ENCODE results near the gene DPYSL4. TPM values are rescaled to one million over a fixed set of nuclear protein-coding genes. Genes with fewer than 3 reads are reported as not detected.

The DPYSL4 gene
- total and polyA plus RNA-seq, 2 of the 4 experiments (the other 2 are of a cell fraction), result 8.1 to 30.5 TPM

- no peak overlapping the region for H4K8ac ChIP-seq (ENCODE audit: low read depth in 2 of 2, low read length in 2 of 2)
- H3K36me3 ChIP-seq (ENCODE audit: control insufficient read depth, insufficient read depth, low read length), result peaks cover 34% of the 10 kb centered on the region
- no peak for ATAC-seq (ENCODE audit: low read depth)
- H2BK20ac ChIP-seq (ENCODE audit: low read depth, low read length), result no peak overlapping the region
- H2AK9ac ChIP-seq (replicated peaks; ENCODE audit: low read depth, low read length, poor library complexity), result no peak overlapping the region
- no peak overlapping the region for H3K14ac ChIP-seq (replicated peaks; ENCODE audit: low read depth, low read length)
- H2AK5ac ChIP-seq (ENCODE audit: low read depth, low read length), result no peak overlapping the region
- H3K4me2 ChIP-seq (ENCODE audit: low read depth, low read length), result no peak overlapping the region
- no peak overlapping the region for H3K56ac ChIP-seq (ENCODE audit: extremely low read depth, insufficient read depth, low read length)
- no peak overlapping the region for H4K91ac ChIP-seq (ENCODE audit: insufficient read depth, low read depth, low read length)
- dilution Hi-C loops (cut with HindIII; ENCODE audit: low sequenced_read_pairs, unreplicated experiment) (no loop called here), intact Hi-C loops (cut with micrococcal nuclease) (no loop called here), in situ Hi-C loops (cut with MboI; ENCODE audit: low sequenced_read_pairs) (no loop called here)
- H2BK5ac ChIP-seq (ENCODE audit: low read depth, low read length, poor library complexity, severe bottlenecking), result no peak overlapping the region
- H3K4me3 ChIP-seq (ENCODE audit: insufficient read depth, low read depth, low read length), result no peak overlapping the region
- ChIA-PET CTCF (no interaction called here), POLR2A (ENCODE audit: unreplicated experiment) (no interaction called here)
- H3K9ac ChIP-seq (ENCODE audit: low read depth, low read length), result no peak overlapping the region
- no peaks in the 10 kb centered on the region for H3K79me1 ChIP-seq (ENCODE audit: low read depth in 1 of 2, low read length in 2 of 2)
- no peaks in the 10 kb centered on the region; the same call in 1 of the 2 replicates for H3K9me1 ChIP-seq (ENCODE audit: insufficient read depth, low read length)
- no peak overlapping the region for H3K18ac ChIP-seq (ENCODE audit: low read depth, low read length)
- no peak overlapping the region for H4K5ac ChIP-seq (ENCODE audit: low read depth, low read length)
- 76% methylated on average over 8 of the region's 25 CpGs; no CpG with 5 or more reads in 1 of the 2 experiments for WGBS, 2 experiments (ENCODE audit: extremely low coverage in 2 of 2, insufficient read length in 1 of 2)
- H2BK120ac ChIP-seq (ENCODE audit: low read depth, low read length), result no peak overlapping the region
- DNase-seq, result no peak
- H3K9me3 ChIP-seq (ENCODE audit: control insufficient read depth, insufficient read depth, low read length), result no peaks in the 10 kb centered on the region
- no peak overlapping the region for H2AFZ ChIP-seq (replicated peaks; ENCODE audit: low read length, poor library complexity)
- TF ChIP-seq, protein P1, sequence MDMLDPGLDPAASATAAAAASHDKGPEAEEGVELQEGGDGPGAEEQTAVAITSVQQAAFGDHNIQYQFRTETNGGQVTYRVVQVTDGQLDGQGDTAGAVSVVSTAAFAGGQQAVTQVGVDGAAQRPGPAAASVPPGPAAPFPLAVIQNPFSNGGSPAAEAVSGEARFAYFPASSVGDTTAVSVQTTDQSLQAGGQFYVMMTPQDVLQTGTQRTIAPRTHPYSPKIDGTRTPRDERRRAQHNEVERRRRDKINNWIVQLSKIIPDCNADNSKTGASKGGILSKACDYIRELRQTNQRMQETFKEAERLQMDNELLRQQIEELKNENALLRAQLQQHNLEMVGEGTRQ (IDR thresholded peaks at IDR 0.05; ENCODE audit: low read depth, low read length), result no peak
- TF ChIP-seq CEBPB (IDR thresholded peaks at IDR 0.05; ENCODE audit: low read depth, low read length), result no peak
- no peak for TF ChIP-seq SMC3 (IDR thresholded peaks at IDR 0.05; ENCODE audit: low read depth, low read length)
- no peak for TF ChIP-seq NFE2L2 (IDR thresholded peaks at IDR 0.05; ENCODE audit: low read depth, low read length)
- TF ChIP-seq, protein P2, sequence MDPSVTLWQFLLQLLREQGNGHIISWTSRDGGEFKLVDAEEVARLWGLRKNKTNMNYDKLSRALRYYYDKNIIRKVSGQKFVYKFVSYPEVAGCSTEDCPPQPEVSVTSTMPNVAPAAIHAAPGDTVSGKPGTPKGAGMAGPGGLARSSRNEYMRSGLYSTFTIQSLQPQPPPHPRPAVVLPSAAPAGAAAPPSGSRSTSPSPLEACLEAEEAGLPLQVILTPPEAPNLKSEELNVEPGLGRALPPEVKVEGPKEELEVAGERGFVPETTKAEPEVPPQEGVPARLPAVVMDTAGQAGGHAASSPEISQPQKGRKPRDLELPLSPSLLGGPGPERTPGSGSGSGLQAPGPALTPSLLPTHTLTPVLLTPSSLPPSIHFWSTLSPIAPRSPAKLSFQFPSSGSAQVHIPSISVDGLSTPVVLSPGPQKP (IDR thresholded peaks at IDR 0.05; ENCODE audit: borderline replicate concordance, low read depth, low read length), result no peak
- no peak for TF ChIP-seq RFX5 (IDR thresholded peaks at IDR 0.05; ENCODE audit: low read depth, low read length)
- TF ChIP-seq CHD1 (IDR thresholded peaks at IDR 0.05; ENCODE audit: low read depth, low read length), result no peak
- no peak for TF ChIP-seq CTCF (conservative IDR thresholded peaks at IDR 0.05; ENCODE audit: low read depth, low read length)
- TF ChIP-seq RCOR1 (IDR thresholded peaks at IDR 0.05; ENCODE audit: insufficient replicate concordance, low read length), result no peak
- no peak for TF ChIP-seq MXI1 (IDR thresholded peaks at IDR 0.05; ENCODE audit: borderline replicate concordance, low read depth, low read length)
- no peak for TF ChIP-seq BHLHE40 (IDR thresholded peaks at IDR 0.05; ENCODE audit: low read depth, low read length)
- no peak for TF ChIP-seq MAZ (IDR thresholded peaks at IDR 0.05; ENCODE audit: borderline replicate concordance, low read depth, low read length)
- H3K23ac ChIP-seq (ENCODE audit: low read depth, low read length), result no peak overlapping the region
- no peak overlapping the region for H3K27ac ChIP-seq (ENCODE audit: insufficient read depth, low read length)
- H3K27me3 ChIP-seq (ENCODE audit: control insufficient read depth, insufficient read depth, low read length), result no peaks in the 10 kb centered on the region
- no peak overlapping the region for H2BK15ac ChIP-seq (ENCODE audit: low read depth, low read length)
- H4K20me1 ChIP-seq (ENCODE audit: insufficient read depth, low read length), result peaks cover 9% of the 10 kb centered on the region
- H3K4ac ChIP-seq (ENCODE audit: low read depth, low read length), result no peak overlapping the region
- no TSS peak for BruUV-seq (replicated peaks)
- no peaks in the 10 kb centered on the region for H3K4me1 ChIP-seq (ENCODE audit: control insufficient read depth, insufficient read depth, low read length)
Observed at GRCh38 chr10:132197271-132198067, 10.7 kb downstream of the DPYSL4 start.

All from IMR-90 (cell line).